WERI-Rb-1 (cell line): ENCODE results near the gene NPAS3.

Experiments used
- DNase-seq: peaks from one replicate; pipeline ENCODE4 v3.0.0-alpha.2; 2020
- H3K27ac ChIP-seq: fragments of 250-450 bp; sonication (Bioruptor Pico); 2 replicates; pipeline ENCODE4 v1.5.1; 2020; ENCODE audit warnings: mild to moderate bottlenecking, moderate library complexity
- H3K27me3 ChIP-seq: fragments of 250-450 bp; sonication (Bioruptor Pico); 2 replicates; pipeline ENCODE4 v1.5.1; 2021; ENCODE audit warnings: mild to moderate bottlenecking, low read depth, moderate library complexity; ENCODE audit not compliant: insufficient read depth, severe bottlenecking
- H3K36me3 ChIP-seq: fragments of 250-450 bp; sonication (Bioruptor Pico); 2 replicates; pipeline ENCODE4 v1.5.1; 2020; ENCODE audit warnings: mild to moderate bottlenecking, moderate library complexity
- H3K4me3 ChIP-seq: 2 replicates; pipeline ENCODE4 v1.5.1; 2011; ENCODE audit warnings: low read depth, mild to moderate bottlenecking, control low read depth, low read length
- H3K9me3 ChIP-seq: fragments of 250-450 bp; sonication (Bioruptor Pico); 2 replicates; pipeline ENCODE4 v1.5.1; 2021; ENCODE audit warnings: mild to moderate bottlenecking, moderate library complexity; ENCODE audit not compliant: severe bottlenecking
- TF ChIP-seq, protein P1 (sequence below): IDR thresholded peaks from 2 replicates; pipeline ENCODE4 v1.5.1; 2011; ENCODE audit warnings: low read depth, mild to moderate bottlenecking, control low read depth, inconsistent platforms, low read length

Gene NPAS3

DNA sequence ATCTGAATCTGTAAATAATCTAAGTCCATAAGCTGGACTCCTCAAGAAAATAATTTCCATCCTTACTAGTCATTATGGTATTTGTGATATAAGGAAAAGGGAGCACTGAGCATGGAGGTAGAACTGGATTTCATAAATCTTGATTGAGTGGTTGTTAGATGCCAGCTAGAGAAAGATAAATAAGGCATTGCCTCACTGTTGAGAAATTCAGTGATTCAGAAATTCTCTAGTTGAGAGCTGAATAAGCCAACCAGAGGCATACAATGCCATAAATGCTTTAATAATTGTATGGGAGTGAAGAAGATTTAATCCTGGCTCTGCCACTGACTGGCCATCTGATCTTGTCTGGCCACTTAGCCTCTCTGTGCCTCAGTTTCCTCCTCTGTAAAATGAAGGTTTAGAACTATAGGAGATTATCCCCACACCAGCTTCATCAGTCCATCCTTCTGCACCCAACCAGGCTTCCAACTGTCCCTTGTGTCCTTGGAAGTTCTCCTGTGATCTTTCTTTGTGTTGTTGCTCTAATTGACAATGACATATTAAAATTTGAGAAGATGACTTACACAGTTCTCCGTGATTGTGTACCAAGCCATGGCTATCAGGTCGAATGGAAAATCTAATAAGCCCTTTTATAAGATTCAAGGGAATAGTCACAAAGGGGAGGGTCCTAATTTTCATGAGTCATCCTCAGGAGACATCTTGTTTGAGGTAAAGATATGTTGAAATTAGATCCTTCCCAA is 617.9 kb downstream of the NPAS3 start:
- no peak for DNase-seq

DNA sequence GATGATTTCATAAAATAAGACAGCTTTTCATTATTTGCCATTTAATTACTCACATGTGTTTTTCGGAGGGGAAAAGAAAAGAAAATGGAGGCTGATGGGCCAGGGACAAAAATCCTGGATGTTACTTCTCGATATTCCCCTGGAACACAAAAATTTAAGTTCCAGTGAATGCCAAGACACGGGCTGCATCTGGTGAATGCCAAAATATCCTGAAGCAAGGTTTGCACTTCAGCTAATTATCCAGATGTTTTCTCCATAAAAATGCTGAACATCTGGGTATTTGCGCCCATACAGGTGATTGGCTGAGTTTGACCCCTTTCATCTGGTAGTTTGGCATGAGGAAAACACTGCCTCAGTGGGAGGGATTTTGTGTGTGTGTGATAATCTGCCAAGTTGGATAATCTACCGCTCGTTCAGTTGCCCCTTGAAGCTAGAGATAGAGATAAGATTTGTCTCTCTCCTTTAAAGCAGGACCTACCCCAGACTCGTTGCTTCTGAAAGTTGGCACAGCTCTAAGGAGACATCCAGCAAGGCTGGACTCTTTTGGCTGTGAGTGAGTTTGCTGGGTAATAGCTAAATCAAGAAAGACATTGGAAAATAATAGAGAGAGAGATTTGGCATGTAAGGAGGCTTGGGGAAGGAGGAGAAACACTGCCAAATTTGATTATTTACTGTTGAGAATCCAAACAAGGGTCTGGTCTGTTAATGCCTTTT is 622.2 kb downstream of the NPAS3 start:
- TF ChIP-seq, protein P1, sequence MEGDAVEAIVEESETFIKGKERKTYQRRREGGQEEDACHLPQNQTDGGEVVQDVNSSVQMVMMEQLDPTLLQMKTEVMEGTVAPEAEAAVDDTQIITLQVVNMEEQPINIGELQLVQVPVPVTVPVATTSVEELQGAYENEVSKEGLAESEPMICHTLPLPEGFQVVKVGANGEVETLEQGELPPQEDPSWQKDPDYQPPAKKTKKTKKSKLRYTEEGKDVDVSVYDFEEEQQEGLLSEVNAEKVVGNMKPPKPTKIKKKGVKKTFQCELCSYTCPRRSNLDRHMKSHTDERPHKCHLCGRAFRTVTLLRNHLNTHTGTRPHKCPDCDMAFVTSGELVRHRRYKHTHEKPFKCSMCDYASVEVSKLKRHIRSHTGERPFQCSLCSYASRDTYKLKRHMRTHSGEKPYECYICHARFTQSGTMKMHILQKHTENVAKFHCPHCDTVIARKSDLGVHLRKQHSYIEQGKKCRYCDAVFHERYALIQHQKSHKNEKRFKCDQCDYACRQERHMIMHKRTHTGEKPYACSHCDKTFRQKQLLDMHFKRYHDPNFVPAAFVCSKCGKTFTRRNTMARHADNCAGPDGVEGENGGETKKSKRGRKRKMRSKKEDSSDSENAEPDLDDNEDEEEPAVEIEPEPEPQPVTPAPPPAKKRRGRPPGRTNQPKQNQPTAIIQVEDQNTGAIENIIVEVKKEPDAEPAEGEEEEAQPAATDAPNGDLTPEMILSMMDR = no peak
- H3K4me3 ChIP-seq = no peak overlapping the region
- no peak for DNase-seq
- no peak overlapping the region for H3K27ac ChIP-seq
- no peaks in the 10 kb centered on the region for H3K27me3 ChIP-seq
- H3K9me3 ChIP-seq = no peaks in the 10 kb centered on the region
- H3K36me3 ChIP-seq = no peaks in the 10 kb centered on the region

More for the DNA sequence above, 617.9 kb downstream of the NPAS3 start:
- TF ChIP-seq, protein P1 = no peak
- Histone ChIP-seq H3K27ac (no peak overlapping the region), H3K36me3 (no peaks in the 10 kb centered on the region), H3K9me3 (no peaks in the 10 kb centered on the region), H3K4me3 (no peak overlapping the region), H3K27me3 (no peaks in the 10 kb centered on the region)

DNA sequence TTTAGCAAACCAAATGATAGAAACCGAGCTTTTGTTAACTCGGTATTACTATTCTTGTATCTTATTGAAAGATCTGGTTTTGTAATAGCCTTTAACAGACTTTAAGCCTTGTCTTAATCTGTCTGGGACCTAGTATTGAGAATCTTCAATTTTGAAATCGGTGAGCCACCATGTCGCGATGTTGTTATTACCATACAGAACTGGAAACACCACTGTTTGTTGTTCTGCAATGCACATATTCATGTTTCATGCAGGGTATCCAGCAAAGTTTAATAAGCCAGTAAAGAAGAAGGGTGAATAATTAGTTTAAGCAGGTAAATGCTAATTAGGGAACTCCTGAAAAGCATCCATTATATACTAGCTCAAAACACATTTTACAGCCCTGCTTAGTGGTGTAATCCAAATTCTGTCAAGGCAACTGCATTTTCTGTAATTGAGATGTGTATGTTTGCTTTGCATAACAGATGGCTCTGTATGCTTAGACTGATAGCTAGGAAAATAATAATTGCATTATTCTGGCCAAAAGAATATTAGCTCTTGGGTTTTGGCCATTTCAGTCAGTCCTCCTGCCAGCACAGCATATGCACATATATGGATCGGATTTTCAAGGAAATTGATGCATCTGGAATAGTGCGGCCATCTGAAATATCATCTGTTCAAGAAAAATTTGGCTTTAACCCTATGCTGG is 623.0 kb downstream of the NPAS3 start:
- H3K9me3 ChIP-seq = no peaks in the 10 kb centered on the region
- DNase-seq = no peak
- H3K4me3 ChIP-seq = no peak overlapping the region
- no peaks in the 10 kb centered on the region for H3K27me3 ChIP-seq
- no peaks in the 10 kb centered on the region for H3K36me3 ChIP-seq
- H3K27ac ChIP-seq = no peak overlapping the region
- TF ChIP-seq, protein P1 = no peak

DNA sequence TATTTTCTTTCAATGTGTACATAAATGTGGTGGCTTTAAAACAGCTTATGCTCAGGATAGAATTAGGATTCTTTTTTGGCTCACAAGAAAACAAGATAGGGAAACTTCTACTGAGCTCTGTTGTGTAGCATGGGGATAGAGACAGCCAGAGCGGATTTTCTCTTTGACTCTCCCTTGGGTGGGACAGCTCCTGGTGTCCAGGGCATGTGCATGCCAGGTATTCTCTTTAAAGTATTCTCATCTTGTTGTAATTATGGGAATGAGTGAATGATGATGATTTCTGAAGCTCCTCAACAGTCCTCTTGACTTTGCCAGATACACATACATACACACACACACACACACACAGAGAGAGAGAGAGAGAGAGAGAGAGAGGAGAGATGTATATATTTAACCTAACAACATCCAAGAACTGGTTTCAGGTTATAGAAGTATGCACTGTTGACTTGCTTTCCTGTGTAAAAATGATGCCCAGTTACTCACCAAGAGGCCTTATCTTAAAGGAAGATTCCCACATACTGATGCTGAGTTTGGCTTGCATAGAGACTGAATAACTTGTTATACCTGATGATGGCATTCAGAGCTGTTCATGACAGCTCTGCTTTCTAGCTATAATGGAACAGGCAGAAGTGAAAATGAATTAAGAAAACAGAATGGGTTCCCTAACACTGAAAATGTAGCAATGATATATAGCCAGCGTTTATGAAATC is 624.7 kb downstream of the NPAS3 start:
- TF ChIP-seq, protein P1 = no peak
- H3K27ac ChIP-seq = no peak overlapping the region
- DNase-seq = no peak

DNA sequence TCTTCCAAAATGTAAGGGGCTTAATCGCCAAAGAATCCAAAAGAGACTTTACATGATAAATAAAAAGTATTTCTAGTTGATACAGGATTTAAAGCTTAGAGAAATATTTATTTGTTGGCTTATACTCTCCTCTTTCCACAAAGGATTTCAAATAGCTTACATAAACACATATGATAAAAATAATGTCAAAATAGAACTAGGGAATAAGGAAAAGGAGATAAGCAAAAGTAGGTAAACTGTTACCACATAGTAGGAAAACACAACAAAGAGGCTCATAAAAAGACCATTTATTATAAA is 625.2 kb downstream of the NPAS3 start:
- Histone ChIP-seq H3K4me3 (no peak overlapping the region), H3K27me3 (no peaks in the 10 kb centered on the region), H3K27ac (no peak overlapping the region), H3K36me3 (no peaks in the 10 kb centered on the region), H3K9me3 (no peaks in the 10 kb centered on the region)
- DNase-seq = no peak
- TF ChIP-seq, protein P1 = no peak

More for the DNA sequence above, 624.7 kb downstream of the NPAS3 start:
- H3K4me3 ChIP-seq = no peak overlapping the region
- H3K36me3 ChIP-seq = no peaks in the 10 kb centered on the region
- no peaks in the 10 kb centered on the region for H3K9me3 ChIP-seq
- no peaks in the 10 kb centered on the region for H3K27me3 ChIP-seq
